NCI-H1436 treated with DMSO at 0.1 percent for 48 hours (cell line): ENCODE measurements around the gene GCNA.
"Not testable (repeated sequence)": the region's sequence is repeated elsewhere in the genome, so short reads cannot be mapped to it uniquely, and the experiment has no call there.

Experiments
- DNase-seq: peaks from one replicate; lab custom pipeline; 2025; lab: John Stamatoyannopoulos, UW

Gene GCNA

GRCh38 chrX:71563921-71564320 lies 14.3 kb upstream of the GCNA start:
- DNase-seq: no peak

GRCh38 chrX:71565474-71566041 lies 12.7 kb upstream of the GCNA start:
- DNase-seq: no peak

DNA sequence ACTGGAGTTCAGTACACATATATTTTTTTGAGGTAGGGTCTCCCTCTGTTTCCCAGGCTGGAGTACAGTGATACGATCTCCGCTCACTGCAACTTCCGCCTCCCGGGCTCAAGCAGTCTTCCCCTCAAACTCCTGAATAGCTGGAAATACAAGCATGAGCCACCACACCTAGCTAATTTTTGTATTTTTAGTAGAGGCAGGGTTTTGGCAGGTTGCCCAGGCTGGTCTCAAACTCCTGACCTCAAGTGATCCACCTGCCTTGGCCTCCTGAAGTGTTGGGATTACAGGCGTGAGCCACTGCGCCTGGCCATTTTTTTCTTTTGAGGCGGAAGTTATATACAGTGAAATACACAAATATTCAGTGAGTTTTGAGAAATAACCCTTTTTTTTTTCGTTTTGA lies 6.8 kb upstream of the GCNA start:
- not testable (repeated sequence) for DNase-seq

- DNase-seq: no peak
Observed at GRCh38 chrX:71573590-71573989, 4.6 kb upstream of the GCNA start.

- DNase-seq: no peak
Observed at GRCh38 chrX:71577682-71578081, 555 bp upstream of the GCNA start.

DNA sequence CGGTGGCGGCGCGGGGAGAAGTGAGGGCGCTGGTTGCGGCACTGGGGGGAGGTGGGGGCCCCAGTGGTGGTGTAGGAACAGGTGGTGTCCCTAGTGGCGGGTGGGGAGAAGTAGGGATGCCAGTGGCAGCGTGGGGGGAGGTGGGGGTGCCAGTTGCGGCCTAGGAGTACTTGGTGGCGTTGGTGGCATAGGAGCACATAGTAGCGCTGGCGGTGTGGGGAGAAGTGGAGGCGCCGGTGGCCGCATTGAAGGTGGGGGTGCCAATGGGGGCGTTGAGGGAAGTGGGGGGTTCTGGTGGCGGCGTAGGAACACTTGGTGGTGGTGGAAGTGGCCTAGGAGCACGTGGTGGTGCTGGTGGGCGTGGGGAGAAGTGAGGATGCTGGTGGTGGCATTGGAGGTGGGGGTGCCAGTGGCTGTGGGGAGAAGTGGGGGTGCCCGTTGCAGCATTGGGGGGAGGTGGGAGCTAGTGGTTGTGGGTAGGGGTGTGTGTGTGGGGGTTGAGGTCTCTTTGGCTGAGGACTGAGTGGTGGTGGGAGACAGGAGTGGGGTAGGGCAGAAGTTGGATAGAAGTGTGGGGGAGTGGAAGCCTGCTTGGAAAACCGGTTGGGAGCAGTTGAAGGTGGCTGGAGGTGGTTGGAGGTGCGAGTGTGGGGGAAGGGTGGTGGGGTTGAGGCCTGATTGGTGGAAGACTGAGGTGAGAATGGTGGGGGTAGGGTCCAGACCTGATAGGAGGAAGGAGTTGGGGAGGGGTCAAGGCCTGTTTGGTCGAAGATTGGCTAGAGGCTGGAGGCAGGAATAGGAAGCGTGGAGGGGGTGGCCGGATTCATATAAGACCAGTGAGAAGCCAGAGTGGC lies 1.1 kb downstream of the GCNA start:
- DNase-seq: no peak

DNA sequence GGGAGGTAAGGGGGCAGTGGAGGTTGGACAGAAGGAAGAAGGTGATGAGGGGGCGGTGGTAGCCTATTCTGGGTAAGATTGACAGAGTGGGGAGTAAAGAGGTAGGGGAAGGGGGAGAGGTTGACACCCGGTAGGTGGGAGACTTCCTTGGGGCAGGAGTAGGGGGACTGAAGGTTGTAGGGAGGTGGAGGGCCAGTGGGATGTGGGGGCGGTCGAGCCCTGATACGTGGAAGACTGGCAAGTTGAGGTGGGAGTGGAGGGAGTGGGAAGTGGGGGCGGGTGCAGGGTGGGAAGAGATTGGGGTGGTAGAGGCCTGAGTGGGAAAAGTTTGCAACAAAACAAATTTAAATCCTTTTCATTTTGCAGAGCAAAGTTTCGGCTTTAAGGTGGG lies 1.7 kb downstream of the GCNA start:
- no peak for DNase-seq

- DNase-seq: no peak
Observed at GRCh38 chrX:71581210-71581609, 3.0 kb downstream of the GCNA start.

- no peak for DNase-seq
Observed at GRCh38 chrX:71586929-71587328, 8.7 kb downstream of the GCNA start.

DNA sequence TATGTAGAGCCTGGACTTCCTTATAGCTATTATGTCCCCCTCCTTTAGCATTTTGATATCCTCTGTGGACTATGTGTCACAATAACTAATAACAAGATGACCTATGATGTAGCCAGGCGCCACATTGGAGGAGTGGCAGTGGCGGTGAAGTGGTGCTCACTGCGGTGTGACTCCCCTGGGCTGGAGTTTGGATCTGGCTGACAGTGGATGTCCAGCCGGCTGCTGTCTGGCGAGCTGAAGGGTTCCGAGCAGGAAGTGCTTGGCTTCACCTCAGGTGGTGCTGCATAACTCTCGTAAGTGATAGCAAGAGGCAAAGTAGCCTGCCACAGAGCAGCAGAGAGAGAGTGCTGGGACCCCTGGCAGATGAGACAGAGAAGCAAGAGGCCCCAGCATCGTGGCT lies 15.0 kb downstream of the GCNA start:
- not testable (repeated sequence) for DNase-seq

- no peak for DNase-seq
Observed at GRCh38 chrX:71599965-71600364, 21.7 kb downstream of the GCNA start.

DNA sequence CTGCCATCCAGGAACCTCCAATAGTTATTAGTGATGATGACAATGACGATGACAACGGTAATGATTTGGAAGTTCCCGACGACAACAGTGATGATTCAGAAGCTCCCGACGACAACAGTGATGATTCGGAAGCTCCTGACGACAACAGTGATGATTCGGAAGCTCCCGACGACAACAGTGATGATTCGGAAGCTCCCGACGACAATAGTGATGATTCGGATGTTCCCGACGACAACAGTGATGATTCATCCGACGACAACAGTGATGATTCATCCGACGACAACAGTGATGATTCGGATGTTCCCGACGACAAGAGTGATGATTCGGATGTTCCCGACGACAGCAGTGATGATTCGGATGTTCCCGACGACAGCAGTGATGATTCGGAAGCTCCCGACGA lies 25.4 kb downstream of the GCNA start:
- DNase-seq: no peak

DNA sequence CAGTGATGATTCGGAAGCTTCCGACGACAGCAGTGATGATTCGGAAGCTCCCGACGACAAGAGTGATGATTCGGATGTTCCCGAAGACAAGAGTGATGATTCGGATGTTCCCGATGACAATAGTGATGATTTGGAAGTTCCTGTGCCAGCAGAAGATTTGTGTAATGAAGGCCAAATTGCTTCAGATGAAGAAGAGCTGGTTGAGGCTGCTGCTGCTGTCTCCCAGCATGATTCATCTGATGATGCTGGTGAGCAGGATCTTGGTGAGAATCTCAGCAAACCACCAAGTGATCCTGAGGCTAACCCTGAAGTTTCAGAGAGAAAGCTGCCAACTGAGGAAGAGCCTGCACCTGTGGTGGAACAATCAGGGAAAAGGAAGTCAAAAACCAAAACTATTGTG lies 25.9 kb downstream of the GCNA start:
- DNase-seq: no peak

DNA sequence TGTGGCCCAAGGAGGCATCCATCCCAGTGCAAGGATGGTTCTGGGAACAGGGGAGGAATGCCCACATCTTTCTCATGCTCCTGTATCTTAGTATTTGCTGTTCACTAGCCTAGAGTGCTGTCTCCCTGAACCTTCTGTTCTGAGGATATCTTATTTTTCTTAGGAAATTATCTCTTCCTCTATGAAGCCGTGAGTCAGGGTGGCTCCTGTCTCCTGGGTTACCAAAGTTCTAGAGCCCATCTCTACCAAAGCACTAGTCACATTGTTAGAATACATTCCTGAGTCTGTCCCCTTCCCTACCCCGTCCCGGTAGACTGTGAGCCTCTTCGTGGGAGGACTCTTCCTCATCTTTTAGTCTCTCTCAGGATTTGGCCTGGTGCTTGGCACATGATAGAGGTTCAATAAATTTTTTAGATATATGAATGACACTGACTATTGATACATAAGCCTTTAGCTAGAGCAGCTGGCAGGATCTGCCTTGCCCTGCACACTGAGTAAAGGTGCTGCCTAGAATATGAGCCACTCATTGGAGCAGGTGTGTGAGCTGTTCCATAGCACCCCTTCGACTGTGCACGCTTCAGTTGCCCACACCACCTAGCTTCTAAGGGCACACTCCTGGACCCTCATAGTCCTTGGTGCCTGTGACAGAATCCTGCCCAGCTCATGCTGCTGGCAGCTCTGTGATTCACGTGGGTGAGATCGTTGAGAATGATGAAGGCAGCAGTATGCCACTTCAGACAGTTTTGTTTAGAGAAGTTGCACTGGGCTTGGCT lies 26.7 kb downstream of the GCNA start:
- DNase-seq: no peak

DNA sequence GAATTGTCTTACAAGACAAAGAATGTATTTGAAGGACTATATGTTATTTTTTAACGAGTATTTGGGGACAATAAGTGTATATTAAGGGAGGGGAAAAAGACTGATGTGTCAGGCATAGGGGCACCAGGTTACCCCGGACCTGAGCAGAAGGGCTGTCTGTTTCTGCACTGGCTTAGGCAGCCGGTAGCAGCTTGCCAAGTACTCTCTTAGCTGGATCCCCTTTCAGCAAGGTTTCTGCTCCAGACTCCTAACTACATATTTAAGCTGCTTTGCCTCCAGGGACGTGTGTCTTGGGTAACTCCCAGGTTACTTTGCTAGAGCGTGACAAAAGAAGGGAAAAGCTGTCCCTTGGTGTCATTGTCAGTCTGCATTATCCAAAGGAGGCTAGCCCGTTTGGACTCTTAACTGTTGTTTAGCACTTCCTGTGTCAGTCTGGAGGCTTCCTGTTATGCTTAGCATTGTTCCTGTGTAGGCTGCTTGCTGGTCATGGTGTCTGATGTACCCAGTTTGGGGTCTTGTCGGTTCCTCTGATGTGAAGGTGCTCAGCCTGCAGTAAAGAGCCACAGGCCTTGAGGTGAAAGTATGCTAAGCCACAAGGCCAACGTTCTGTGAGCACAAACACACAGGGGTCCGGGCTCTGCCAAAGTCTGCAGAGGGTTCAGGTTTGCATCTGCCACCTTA lies 28.4 kb downstream of the GCNA start:
- no peak for DNase-seq

DNA sequence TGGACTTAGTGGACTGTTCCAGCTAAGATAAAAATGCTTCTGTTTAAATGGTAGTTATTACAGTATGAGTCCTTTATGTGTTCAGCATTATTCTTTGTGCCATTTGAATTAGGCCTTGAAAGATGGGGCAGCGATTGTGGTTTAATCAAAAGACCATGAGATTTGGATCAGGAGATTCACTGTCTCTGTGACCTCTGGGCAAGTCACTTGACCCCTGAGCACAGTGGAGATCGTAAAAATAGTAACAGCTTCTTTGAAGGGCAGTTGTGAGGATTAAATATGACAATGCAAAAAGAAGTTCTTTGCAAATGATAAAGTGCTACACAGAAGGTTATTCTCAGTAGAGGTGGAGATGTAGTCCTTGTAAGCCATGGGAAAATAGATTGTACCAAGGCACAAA lies 29.3 kb downstream of the GCNA start:
- no peak for DNase-seq

GRCh38 chrX:71609095-71609750 lies 31.0 kb downstream of the GCNA start:
- no peak for DNase-seq

- not testable (repeated sequence) for DNase-seq
Observed at GRCh38 chrX:71611736-71612135, 33.5 kb downstream of the GCNA start.

DNA sequence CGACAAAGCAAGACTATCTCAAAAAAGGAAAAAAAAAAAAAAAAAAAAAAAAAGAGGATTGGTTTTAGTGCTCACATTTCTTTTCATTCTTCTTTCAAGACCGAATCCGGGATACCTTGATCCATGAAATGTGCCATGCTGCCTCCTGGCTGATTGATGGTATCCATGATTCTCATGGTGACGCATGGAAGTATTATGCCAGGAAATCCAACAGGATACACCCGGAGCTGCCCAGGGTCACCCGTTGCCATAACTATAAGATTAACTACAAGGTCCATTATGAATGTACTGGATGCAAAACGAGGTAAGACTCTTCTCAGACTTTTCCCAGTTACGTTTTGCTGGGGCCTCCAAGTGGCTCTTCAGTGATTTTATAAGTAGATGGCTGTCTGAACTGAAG lies 34.0 kb downstream of the GCNA start:
- no peak for DNase-seq

GRCh38 chrX:71615056-71615455 lies 36.8 kb downstream of the GCNA start:
- no peak for DNase-seq

- no peak for DNase-seq
Observed at GRCh38 chrX:71615954-71616353, 37.7 kb downstream of the GCNA start.
